Measurements from ENCODE around the gene GID8.

The GID8 gene

DNA sequence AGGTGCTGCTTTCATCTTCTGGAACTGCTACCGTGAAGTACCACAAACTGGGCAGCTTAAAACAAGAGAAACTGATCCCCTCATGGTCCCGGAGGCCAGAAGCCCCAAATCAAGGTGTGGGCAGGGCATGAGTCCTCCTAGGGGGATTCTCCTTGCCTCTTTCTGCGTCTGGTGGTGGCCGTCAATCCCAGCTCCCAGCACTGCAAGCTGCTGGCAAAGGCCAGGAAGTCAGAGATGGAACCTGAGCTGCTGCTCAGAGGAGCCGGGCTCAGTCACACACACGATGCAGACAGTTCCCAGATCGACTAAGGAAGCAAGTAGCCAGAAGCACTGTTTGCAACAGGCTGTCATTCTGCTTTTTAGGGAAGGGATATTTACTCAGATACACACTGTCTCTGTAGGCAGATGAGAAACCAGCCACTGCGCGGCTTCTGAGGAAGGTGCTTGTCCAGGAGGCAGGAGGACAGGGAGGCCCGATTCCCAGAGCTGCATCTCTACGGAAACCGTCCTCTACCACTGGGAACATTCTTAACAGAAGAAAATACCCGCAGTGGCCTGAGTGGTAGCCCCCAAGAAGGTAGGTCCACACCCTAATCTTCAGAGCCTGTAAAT is 53.4 kb downstream of the GID8 start:
- no peak for DNase-seq

DNA sequence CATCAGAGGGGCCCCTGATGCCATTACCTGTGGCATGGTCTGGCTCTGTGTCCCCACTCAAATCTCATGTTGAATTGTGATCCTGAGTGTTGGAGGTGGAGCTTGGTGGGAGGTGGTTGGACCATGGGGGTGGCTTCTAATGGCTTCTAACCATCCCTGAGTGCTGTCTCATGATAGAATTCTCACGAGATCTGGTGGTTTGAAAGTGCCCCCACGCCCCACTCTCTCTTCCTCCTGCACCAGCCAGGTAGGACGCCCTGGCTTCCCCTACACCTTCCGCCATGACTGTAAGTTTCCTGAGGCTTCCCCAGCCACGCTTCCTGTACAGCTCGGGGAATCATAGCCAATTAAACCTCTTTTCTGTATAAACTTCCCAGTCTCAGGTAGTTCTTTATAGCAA is 53.9 kb downstream of the GID8 start:
- DNase-seq: no peak

DNA sequence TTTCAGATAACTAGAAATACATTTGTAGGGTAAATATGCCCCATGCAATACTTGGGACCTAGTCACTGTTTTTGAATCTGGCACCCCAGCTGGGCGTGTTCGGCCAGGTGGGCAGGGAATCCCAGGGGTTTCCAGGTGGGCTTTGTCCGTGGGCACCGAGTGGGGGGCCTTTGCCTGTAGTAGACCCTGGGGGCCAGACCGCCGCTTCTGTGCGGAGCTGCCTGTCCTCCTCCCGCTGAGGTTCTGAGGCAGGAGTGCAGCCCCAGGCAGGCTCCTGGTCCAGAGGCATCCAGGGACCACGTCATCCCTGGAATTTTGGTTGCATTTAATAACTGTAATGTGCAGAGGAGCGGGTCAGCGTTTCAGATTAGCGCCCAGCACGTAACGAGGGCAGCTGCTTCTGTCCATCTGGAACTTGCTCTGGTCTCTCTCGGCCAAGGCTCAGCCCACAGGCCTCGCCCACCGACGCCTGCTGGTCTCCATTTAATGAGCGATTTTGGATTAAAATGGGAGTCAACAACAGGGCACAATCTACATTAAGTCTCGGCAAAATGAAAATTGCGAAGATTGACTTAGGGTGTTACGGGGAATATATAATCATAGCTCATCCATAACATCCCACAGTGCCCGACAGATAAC is 56.0 kb downstream of the GID8 start:
- no peak for DNase-seq

DNA sequence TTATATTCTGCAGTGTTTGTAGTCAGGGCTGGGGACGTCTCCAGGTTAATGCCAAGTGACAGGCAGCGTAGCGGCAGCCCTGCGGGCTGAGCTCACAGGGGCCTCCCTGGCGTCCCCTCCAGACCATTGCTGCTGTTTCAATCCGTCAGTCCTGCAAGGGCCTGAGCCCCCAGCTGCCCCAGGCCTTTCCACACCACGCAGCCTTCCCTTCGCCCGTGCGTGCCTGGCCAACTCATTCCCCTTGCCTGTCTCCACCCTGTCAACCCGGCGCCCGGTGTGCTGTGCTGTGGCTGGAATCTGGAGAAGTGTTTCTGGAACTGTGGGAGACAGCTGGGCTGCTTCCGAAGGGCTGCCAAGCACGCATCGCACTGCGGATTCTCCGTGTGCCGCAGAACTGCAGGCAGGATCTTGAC is 56.9 kb downstream of the GID8 start:
- DNase-seq: no peak

DNA sequence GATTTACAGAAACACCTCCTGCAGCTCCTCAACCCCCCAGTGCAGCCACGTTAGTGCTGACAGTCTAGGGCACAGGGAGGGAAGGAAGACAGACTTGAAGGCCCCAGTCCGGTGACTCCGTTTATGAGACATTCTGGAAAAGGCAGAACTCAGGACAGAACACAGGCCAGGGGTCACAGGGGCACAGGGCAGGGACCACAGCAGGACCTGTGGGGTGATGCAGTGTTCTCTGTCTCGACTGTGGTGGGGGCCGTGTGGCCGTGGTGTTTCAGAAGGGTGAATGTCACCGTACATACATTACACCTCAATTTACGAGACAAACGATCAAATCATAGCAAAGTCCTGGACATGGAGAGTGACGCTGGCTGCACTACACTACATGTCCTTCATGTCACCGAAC is 57.5 kb downstream of the GID8 start:
- no peak for DNase-seq

DNA sequence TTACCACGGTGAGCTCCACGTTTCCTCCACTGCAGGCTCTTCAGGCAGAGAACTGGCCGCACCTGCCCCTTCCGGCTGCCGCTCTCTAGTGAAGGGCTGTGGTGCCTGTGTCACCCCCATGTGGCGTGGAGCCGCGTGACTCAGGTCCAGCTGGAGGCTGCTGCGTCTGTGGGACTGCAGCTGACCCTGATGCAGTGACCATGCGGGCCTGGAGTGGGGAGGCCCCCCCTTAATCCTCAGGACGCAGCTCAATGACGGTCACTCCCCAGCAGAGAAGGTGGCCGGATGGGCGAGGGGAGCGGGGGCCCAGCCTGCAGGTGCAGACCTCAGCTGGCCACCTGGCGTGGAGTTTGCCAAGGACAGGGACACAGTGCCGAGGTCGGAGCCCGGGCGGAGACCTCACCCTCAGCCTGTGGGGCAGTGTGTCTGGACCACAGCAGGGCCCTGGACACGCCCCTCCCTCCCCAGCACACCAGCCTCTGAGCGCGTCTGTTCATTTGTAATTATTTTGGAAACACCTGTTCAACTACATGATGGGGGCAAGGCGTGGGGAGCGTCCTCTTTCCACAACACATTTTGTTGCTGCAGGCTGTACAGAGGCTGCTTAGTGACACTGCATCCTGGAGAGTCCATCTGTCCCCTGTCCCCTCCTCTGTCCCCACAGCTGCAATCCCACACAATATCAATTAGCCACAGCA is 58.1 kb downstream of the GID8 start:
- no peak for DNase-seq

DNA sequence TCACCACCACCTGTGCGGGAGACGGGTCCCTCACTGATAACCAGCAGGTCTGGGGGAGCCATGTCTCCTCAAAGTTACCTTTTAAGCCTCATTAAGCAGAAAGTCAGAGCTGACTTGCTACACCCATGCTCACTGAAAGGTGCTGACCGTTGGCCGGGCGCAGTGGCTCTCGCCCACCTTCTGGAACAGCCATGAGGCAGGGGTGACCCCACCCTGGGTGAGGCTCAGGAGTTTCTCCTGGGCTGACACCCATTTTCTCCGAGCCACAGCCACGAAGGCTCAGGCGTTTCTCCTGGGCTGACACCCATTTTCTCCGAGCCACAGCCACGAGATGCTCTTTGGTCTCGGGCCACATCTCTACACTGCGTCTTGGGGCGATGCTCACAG is 58.6 kb downstream of the GID8 start:
- no peak for DNase-seq

DNA sequence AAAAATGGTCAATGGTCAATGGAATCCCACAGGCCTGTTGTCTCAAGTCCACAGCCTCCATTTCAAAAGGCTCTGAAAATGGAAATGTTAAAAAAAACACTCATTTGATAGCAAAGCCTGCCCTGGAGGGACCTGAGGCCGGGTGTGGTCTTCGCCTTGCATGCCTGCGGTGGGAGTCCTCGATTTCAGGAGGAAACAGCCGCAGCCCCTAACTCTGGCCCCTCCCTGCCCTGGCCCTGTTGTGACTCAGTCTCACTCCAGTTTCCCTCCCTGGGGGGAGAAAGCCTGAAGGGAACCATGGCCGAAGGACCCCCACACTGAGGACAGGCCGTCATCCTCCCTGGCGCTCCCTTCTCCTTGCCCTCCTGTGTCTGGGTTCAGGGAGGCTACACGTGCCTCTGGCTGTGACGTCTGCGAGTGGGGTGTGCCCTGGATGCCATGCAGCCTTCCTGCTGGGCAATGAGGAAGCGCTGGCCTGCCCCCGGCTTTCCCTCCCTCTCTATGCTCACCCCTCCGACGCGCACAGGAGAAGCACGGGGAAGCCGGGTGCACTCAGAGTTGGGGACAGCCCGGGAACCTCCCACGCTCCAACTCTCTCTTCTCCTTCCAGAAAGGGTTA is 59.6 kb downstream of the GID8 start:
- no peak for DNase-seq

All from NCI-H1048 (cell line).